ENCODE results near the gene SMURF2.

SMURF2 gene

GRCh38 chr17:64520359-64520758 is 141.7 kb downstream of the SMURF2 start:
- Histone ChIP-seq H3K4me3 (ENCODE audit: low read length) (no peak overlapping the region), H3K27ac (ENCODE audit: low read length) (no peak overlapping the region), H3K36me3 (ENCODE audit: control insufficient read depth, insufficient read depth, low read length) (peaks cover 23% of the 10 kb centered on the region), H3K27me3 (ENCODE audit: control insufficient read depth, insufficient read depth, low read length) (no peaks in the 10 kb centered on the region), H3K4me1 (ENCODE audit: control insufficient read depth, insufficient read depth, low read length) (no peaks in the 10 kb centered on the region), H3K9me3 (ENCODE audit: control insufficient read depth, insufficient read depth, low read length) (no peaks in the 10 kb centered on the region)
- DNase-seq (ENCODE audit: low read depth, low spot score) = no peak
- no CpG with 5 or more reads among the region's 6 CpGs for WGBS (ENCODE audit: insufficient coverage, insufficient read length)

GRCh38 chr17:64519601-64520000 is 142.5 kb downstream of the SMURF2 start:
- Histone ChIP-seq H3K4me3 (ENCODE audit: low read length) (no peak overlapping the region), H3K36me3 (ENCODE audit: control insufficient read depth, insufficient read depth, low read length) (peaks cover 23% of the 10 kb centered on the region), H3K27ac (ENCODE audit: low read length) (no peak overlapping the region), H3K27me3 (ENCODE audit: control insufficient read depth, insufficient read depth, low read length) (no peaks in the 10 kb centered on the region), H3K4me1 (ENCODE audit: control insufficient read depth, insufficient read depth, low read length) (no peaks in the 10 kb centered on the region), H3K9me3 (ENCODE audit: control insufficient read depth, insufficient read depth, low read length) (no peaks in the 10 kb centered on the region)
- no CpG with 5 or more reads among the region's 6 CpGs for WGBS (ENCODE audit: insufficient coverage, insufficient read length)
- DNase-seq (ENCODE audit: low read depth, low spot score) = no peak

GRCh38 chr17:64515829-64516228 is 146.3 kb downstream of the SMURF2 start:
- no peaks in the 10 kb centered on the region for H3K4me1 ChIP-seq (ENCODE audit: control insufficient read depth, insufficient read depth, low read length)
- H3K9me3 ChIP-seq (ENCODE audit: control insufficient read depth, insufficient read depth, low read length) = no peaks in the 10 kb centered on the region
- H3K4me3 ChIP-seq (ENCODE audit: low read length) = no peak overlapping the region
- peaks cover 13% of the 10 kb centered on the region for H3K36me3 ChIP-seq (ENCODE audit: control insufficient read depth, insufficient read depth, low read length)
- H3K27ac ChIP-seq (ENCODE audit: low read length) = no peak overlapping the region
- WGBS (ENCODE audit: insufficient coverage, insufficient read length) = no CpG with 5 or more reads among the region's 1 CpG
- no peaks in the 10 kb centered on the region for H3K27me3 ChIP-seq (ENCODE audit: control insufficient read depth, insufficient read depth, low read length)
- no peak for DNase-seq (ENCODE audit: low read depth, low spot score)

DNA sequence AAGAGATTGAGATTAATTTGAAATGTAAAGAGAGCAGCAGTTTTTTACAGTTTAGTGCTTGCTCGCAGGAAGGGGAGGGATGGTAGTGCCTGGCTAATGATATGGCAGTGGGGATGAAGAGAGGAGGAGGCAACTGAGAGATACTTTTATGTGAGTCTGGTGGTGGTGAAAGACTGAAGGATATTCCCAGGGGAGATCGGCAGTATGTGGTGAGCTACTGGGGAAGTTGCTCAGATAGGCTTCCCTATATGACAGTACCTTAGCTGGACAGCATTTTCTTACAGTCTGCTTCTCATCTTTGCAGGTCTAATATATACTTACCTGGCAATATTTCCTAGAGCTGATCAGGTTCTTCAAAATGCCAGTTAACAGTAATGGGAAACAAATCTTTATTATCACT is 146.7 kb downstream of the SMURF2 start:
- peaks cover 10% of the 10 kb centered on the region for H3K36me3 ChIP-seq (ENCODE audit: control insufficient read depth, insufficient read depth, low read length)
- H3K27ac ChIP-seq (ENCODE audit: low read length) = no peak overlapping the region
- H3K9me3 ChIP-seq (ENCODE audit: control insufficient read depth, insufficient read depth, low read length) = no peaks in the 10 kb centered on the region
- H3K4me1 ChIP-seq (ENCODE audit: control insufficient read depth, insufficient read depth, low read length) = no peaks in the 10 kb centered on the region
- WGBS (ENCODE audit: insufficient coverage, insufficient read length) = 100% methylated on average over 1 of the region's 2 CpGs
- no peak for DNase-seq (ENCODE audit: low read depth, low spot score)
- no peaks in the 10 kb centered on the region for H3K27me3 ChIP-seq (ENCODE audit: control insufficient read depth, insufficient read depth, low read length)
- H3K4me3 ChIP-seq (ENCODE audit: low read length) = no peak overlapping the region

GRCh38 chr17:64509179-64509578 is 152.9 kb downstream of the SMURF2 start:
- H3K4me1 ChIP-seq (ENCODE audit: control insufficient read depth, insufficient read depth, low read length) = no peaks in the 10 kb centered on the region
- WGBS (ENCODE audit: insufficient coverage, insufficient read length) = no CpG with 5 or more reads among the region's 6 CpGs

DNA sequence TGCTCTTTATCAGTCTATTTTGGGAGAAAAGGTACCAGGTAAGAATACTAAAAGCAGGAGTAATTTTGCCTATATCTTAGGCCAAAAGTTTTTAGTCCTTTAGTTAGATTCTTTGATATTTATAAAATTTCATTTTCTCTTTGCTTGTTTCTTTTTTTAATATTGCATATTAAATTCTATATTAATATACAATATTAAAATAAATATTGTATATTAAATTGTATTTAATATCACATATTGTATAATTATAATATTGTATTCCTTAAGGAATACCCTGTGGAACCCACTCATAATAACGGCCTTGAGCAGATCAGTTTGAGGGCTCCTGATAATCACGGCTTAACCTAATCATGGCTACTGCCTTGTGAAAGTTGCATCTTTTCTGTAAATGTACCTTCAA is 153.4 kb downstream of the SMURF2 start:
- Histone ChIP-seq H3K4me3 (ENCODE audit: low read length) (no peak overlapping the region), H3K4me1 (ENCODE audit: control insufficient read depth, insufficient read depth, low read length) (no peaks in the 10 kb centered on the region), H3K9me3 (ENCODE audit: control insufficient read depth, insufficient read depth, low read length) (no peaks in the 10 kb centered on the region), H3K36me3 (ENCODE audit: control insufficient read depth, insufficient read depth, low read length) (peaks cover 8% of the 10 kb centered on the region; the same call in 1 of the 2 replicates), H3K27me3 (ENCODE audit: control insufficient read depth, insufficient read depth, low read length) (no peaks in the 10 kb centered on the region), H3K27ac (ENCODE audit: low read length) (no peak overlapping the region)
- no peak for DNase-seq (ENCODE audit: low read depth, low spot score)
- WGBS (ENCODE audit: insufficient coverage, insufficient read length) = no CpG with 5 or more reads among the region's 2 CpGs

More at GRCh38 chr17:64509179-64509578, 152.9 kb downstream of the SMURF2 start:
- no peak for DNase-seq (ENCODE audit: low read depth, low spot score)
- Histone ChIP-seq H3K27ac (ENCODE audit: low read length) (no peak overlapping the region), H3K27me3 (ENCODE audit: control insufficient read depth, insufficient read depth, low read length) (no peaks in the 10 kb centered on the region), H3K4me3 (ENCODE audit: low read length) (no peak overlapping the region), H3K9me3 (ENCODE audit: control insufficient read depth, insufficient read depth, low read length) (no peaks in the 10 kb centered on the region), H3K36me3 (ENCODE audit: control insufficient read depth, insufficient read depth, low read length) (peaks cover 3% of the 10 kb centered on the region; the same call in 1 of the 2 replicates)

DNA sequence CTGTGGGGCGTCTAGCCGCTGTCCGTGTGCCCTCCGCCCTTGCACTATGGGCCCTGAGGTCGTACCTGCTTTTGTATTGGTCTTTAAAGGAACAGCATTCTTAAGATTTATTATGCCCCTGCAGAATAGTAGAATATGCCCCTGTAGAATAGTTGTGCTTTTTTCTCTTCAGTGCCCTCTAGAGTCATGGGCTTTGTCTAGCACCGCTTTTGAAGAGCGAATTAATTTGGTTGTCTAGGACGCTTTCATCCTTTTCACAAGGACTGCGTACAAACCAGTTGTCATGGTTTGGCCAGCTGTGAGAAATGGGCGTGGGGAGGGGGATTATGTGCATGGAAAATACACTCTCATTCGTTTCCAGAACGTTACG is 154.7 kb downstream of the SMURF2 start:
- DNase-seq (ENCODE audit: low read depth, low spot score) = no peak
- H3K27me3 ChIP-seq (ENCODE audit: control insufficient read depth, insufficient read depth, low read length) = no peaks in the 10 kb centered on the region
- WGBS (ENCODE audit: insufficient coverage, insufficient read length) = no CpG with 5 or more reads among the region's 13 CpGs
- no peaks in the 10 kb centered on the region for H3K4me1 ChIP-seq (ENCODE audit: control insufficient read depth, insufficient read depth, low read length)
- peaks cover 19% of the 10 kb centered on the region; the same call in 1 of the 2 replicates for H3K36me3 ChIP-seq (ENCODE audit: control insufficient read depth, insufficient read depth, low read length)
- H3K9me3 ChIP-seq (ENCODE audit: control insufficient read depth, insufficient read depth, low read length) = no peaks in the 10 kb centered on the region
- H3K4me3 ChIP-seq (ENCODE audit: low read length) = peak overlapping the region; percentile 84
- no peak overlapping the region for H3K27ac ChIP-seq (ENCODE audit: low read length)

- Histone ChIP-seq H3K27me3 (ENCODE audit: control insufficient read depth, insufficient read depth, low read length) (no peaks in the 10 kb centered on the region), H3K9me3 (ENCODE audit: control insufficient read depth, insufficient read depth, low read length) (no peaks in the 10 kb centered on the region), H3K36me3 (ENCODE audit: control insufficient read depth, insufficient read depth, low read length) (peaks cover 24% of the 10 kb centered on the region; the same call in 1 of the 2 replicates), H3K27ac (ENCODE audit: low read length) (no peak within 1 kb of the TSS), H3K4me3 (ENCODE audit: low read length) (peak within 1 kb of the TSS; percentile 84), H3K4me1 (ENCODE audit: control insufficient read depth, insufficient read depth, low read length) (no peaks in the 10 kb centered on the region)
- no CpG with 5 or more reads among the region's 77 CpGs for WGBS (ENCODE audit: insufficient coverage, insufficient read length)
- peak; percentile 84 for DNase-seq (ENCODE audit: low read depth, low spot score)
These were observed 155.3 kb downstream of the SMURF2 start, which contains the start of gene CEP95 for GRCh38 chr17:64506576-64507412. Gene CEP95 (plus strand): TSS chr17:64506977. CDS start chr17:64507098, 121 bp downstream.

GRCh38 chr17:64506201-64506575 is 155.9 kb downstream of the SMURF2 start, which contains the start of gene DDX5:
Gene DDX5 (minus strand): TSS chr17:64506289. CDS start chr17:64506119, 170 bp downstream.
- Histone ChIP-seq H3K27me3 (ENCODE audit: control insufficient read depth, insufficient read depth, low read length) (no peaks in the 10 kb centered on the region), H3K4me1 (ENCODE audit: control insufficient read depth, insufficient read depth, low read length) (no peaks in the 10 kb centered on the region), H3K9me3 (ENCODE audit: control insufficient read depth, insufficient read depth, low read length) (no peaks in the 10 kb centered on the region), H3K4me3 (ENCODE audit: low read length) (peak within 1 kb of the TSS; percentile 84), H3K36me3 (ENCODE audit: control insufficient read depth, insufficient read depth, low read length) (peaks cover 30% of the 10 kb centered on the region; the same call in 1 of the 2 replicates), H3K27ac (ENCODE audit: low read length) (no peak within 1 kb of the TSS)
- WGBS (ENCODE audit: insufficient coverage, insufficient read length) = no CpG with 5 or more reads among the region's 31 CpGs
- DNase-seq (ENCODE audit: low read depth, low spot score) = peak; percentile 78

DNA sequence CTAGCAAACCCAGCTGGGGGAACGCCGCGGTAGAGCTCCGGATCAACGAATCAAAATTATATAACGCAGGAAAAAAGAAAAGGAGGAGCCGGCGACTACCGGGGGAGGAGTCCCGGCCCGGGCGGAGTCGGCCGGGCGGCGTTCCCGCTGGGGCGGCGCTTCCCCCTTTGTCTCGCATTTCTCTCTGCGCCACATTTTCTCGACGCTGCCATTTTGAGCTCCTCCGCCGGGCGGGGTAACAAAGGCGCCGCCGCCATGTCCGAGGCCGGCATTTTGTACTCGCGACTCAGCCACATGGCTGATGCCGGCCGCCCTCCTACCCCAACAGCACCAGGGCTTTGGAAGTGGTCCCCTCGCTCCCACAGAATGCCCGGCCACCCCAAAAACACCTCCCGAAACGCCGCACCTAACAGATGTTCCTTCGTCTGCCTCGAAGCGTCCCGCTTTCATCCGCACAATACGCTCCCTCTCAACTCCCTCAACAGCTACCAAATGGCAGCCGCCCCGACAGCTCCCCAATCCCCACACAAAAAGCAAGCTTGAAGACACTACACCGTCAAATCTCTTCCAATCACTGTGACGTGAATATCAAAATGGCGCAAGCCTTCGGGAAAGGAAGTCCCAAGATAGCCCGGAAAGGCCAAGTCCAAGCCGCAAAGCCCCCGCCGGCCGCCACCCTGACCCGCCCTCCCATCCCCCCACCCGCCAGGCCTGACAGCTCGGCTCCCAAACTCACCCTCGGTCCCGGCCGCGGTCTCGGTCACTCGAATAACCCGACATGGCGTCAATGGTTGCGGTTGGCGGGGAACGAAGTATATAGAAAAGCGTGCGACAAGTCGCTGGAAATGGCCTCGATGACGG is 156.5 kb downstream of the SMURF2 start:
- H3K27me3 ChIP-seq (ENCODE audit: control insufficient read depth, insufficient read depth, low read length) = no peaks in the 10 kb centered on the region
- DNase-seq (ENCODE audit: low read depth, low spot score) = no peak

More for the DNA sequence above, 156.5 kb downstream of the SMURF2 start:
- H3K4me3 ChIP-seq (ENCODE audit: low read length) = peak overlapping the region; percentile 84
- H3K9me3 ChIP-seq (ENCODE audit: control insufficient read depth, insufficient read depth, low read length) = no peaks in the 10 kb centered on the region
- no peak overlapping the region for H3K27ac ChIP-seq (ENCODE audit: low read length)
- WGBS (ENCODE audit: insufficient coverage, insufficient read length) = no CpG with 5 or more reads among the region's 76 CpGs
- no peaks in the 10 kb centered on the region for H3K4me1 ChIP-seq (ENCODE audit: control insufficient read depth, insufficient read depth, low read length)
- peaks cover 37% of the 10 kb centered on the region; the same call in 1 of the 2 replicates for H3K36me3 ChIP-seq (ENCODE audit: control insufficient read depth, insufficient read depth, low read length)

All from iPS DF 6.9 (cell line).